IPS DF 4.7 (cell line): Measurements from ENCODE around the gene OCA2.

ENCODE experiments used
- DNase-seq: peaks from one replicate; pipeline ENCODE4 v3.0.0-alpha.2; 2013; ENCODE audit warnings: low spot score; ENCODE audit errors: extremely low read depth

OCA2 gene

GRCh38 chr15:28003302-28004037, 95.6 kb downstream of the OCA2 start:
- no peak for DNase-seq

GRCh38 chr15:28002867-28003266, 96.2 kb downstream of the OCA2 start:
- DNase-seq: no peak

- no peak for DNase-seq
Measured at GRCh38 chr15:28002136-28002861, 96.8 kb downstream of the OCA2 start.

- DNase-seq: no peak
Measured at GRCh38 chr15:28001641-28002040, 97.5 kb downstream of the OCA2 start.

- DNase-seq: no peak
Measured at GRCh38 chr15:27993996-27994780, 104.9 kb downstream of the OCA2 start.

- DNase-seq: no peak
Measured at GRCh38 chr15:27993544-27993943, 105.6 kb downstream of the OCA2 start.

- DNase-seq: no peak
Measured at GRCh38 chr15:27990521-27991515, 108.3 kb downstream of the OCA2 start.

- no peak for DNase-seq
Measured at GRCh38 chr15:27989838-27990237, 109.3 kb downstream of the OCA2 start.

- DNase-seq: no peak
Measured at GRCh38 chr15:27989427-27989826, 109.7 kb downstream of the OCA2 start.

- no peak for DNase-seq
Measured at GRCh38 chr15:27985099-27985498, 114.0 kb downstream of the OCA2 start.

- no peak for DNase-seq
Measured at GRCh38 chr15:27983496-27983895, 115.6 kb downstream of the OCA2 start.

GRCh38 chr15:27977696-27978095, 121.4 kb downstream of the OCA2 start:
- DNase-seq: no peak

- DNase-seq: no peak
Measured at GRCh38 chr15:27973886-27974285, 125.2 kb downstream of the OCA2 start.

GRCh38 chr15:27970661-27971392, 128.3 kb downstream of the OCA2 start:
- no peak for DNase-seq

GRCh38 chr15:27967541-27967940, 131.6 kb downstream of the OCA2 start:
- DNase-seq: no peak

GRCh38 chr15:27965546-27965945, 133.6 kb downstream of the OCA2 start:
- DNase-seq: no peak

GRCh38 chr15:27961801-27962200, 137.3 kb downstream of the OCA2 start:
- DNase-seq: no peak

GRCh38 chr15:27958911-27959578, 140.1 kb downstream of the OCA2 start:
- no peak for DNase-seq

GRCh38 chr15:27956285-27956684, 142.8 kb downstream of the OCA2 start:
- DNase-seq: no peak

- DNase-seq: no peak
Measured at GRCh38 chr15:27955087-27955486, 144.0 kb downstream of the OCA2 start.
